Adipose tissue (tissue), 3 donors: ENCODE measurements around the gene EDRF1. TPM values are rescaled to one million over a fixed set of nuclear protein-coding genes. Genes with fewer than 3 reads are reported as not detected.
"Not testable (repeated sequence)": the region's sequence is repeated elsewhere in the genome, so short reads cannot be mapped to it uniquely, and the experiment has no call there.

Experiments
- H3K27ac ChIP-seq: one replicate; pipeline ENCODE4 v1.5.1; 2013; ENCODE audit warnings: low read depth, low read length
- WGBS, 3 donors: extraction: QIAGEN DNeasy Blood & Tissue Kit; methylation state at CpG; one replicate each; pipeline ENCODE4 v1.1.7; 2013; 5-methylcytosine and 5-hydroxymethylcytosine counted together
- polyA plus RNA-seq, 3 donors: library from polyadenylated mRNA; stranded (reverse); fragments of 200-250 nt; gene quantifications; one replicate each; pipeline ENCODE4 v1.2.3, GENCODE V29; 2013
- donor health status: healthy with polysubstance abuse.
- donor health status: Bipolar disorder and iron deficiency.
- donor health status: healthy.

EDRF1 gene
- 10 to 100 TPM in 1 of 3 donors, 1 to 10 TPM in 2; 8.5 to 14.4 (median 8.8) TPM for polyA plus RNA-seq

- peak within 1 kb of the TSS; percentile 56 for H3K27ac ChIP-seq
- WGBS, 3 donors = 0 to 1% (median 1%) methylated on average over 71 to 72 of the region's 72 CpGs
These were observed at the start of gene EDRF1 for GRCh38 chr10:125719173-125720001. Gene EDRF1 (plus strand): TSS chr10:125719709. CDS start chr10:125719808, 99 bp downstream.

- H3K27ac ChIP-seq = no peak overlapping the region
- 78 to 85% (median 81%) methylated on average over 1 of the region's 1 CpG for WGBS, 3 donors
These were observed 46.6 kb upstream of the EDRF1 start for GRCh38 chr10:125672884-125673283.

- WGBS, 3 donors = 61 to 69% (median 67%) methylated on average over 11 of the region's 11 CpGs
- H3K27ac ChIP-seq = no peak overlapping the region
These were observed 40.1 kb upstream of the EDRF1 start for GRCh38 chr10:125679436-125679835.

GRCh38 chr10:125683063-125683462, 36.4 kb upstream of the EDRF1 start, which contains the start of gene TEX36:
Gene TEX36 (minus strand): TSS chr10:125683163. CDS start chr10:125682989, 174 bp downstream.
- H3K27ac ChIP-seq = no peak within 1 kb of the TSS
- WGBS, 3 donors = 75 to 84% (median 76%) methylated on average over 3 of the region's 3 CpGs

- 39 to 69% (median 67%) methylated on average over 7 of the region's 7 CpGs for WGBS, 3 donors
- no peak overlapping the region for H3K27ac ChIP-seq
These were observed 35.7 kb upstream of the EDRF1 start for GRCh38 chr10:125683821-125684220.

- 41 to 83% (median 42%) methylated on average over 5 of the region's 5 CpGs for WGBS, 3 donors
- H3K27ac ChIP-seq = no peak overlapping the region
These were observed 34.9 kb upstream of the EDRF1 start for GRCh38 chr10:125684581-125684980.

- H3K27ac ChIP-seq = no peak overlapping the region
- 67 to 76% (median 76%) methylated on average over 3 of the region's 3 CpGs for WGBS, 3 donors
These were observed 31.9 kb upstream of the EDRF1 start for GRCh38 chr10:125687507-125688185.

- H3K27ac ChIP-seq = no peak overlapping the region
- 45 to 79% (median 65%) methylated on average over 8 of the region's 8 CpGs for WGBS, 3 donors
These were observed 29.4 kb upstream of the EDRF1 start for GRCh38 chr10:125689955-125690569.

GRCh38 chr10:125691160-125691981, 28.1 kb upstream of the EDRF1 start:
- no peak overlapping the region for H3K27ac ChIP-seq

GRCh38 chr10:125692196-125692595, 27.3 kb upstream of the EDRF1 start:
- 55 to 70% (median 58%) methylated on average over 3 of the region's 3 CpGs for WGBS, 3 donors
- no peak overlapping the region for H3K27ac ChIP-seq

More at GRCh38 chr10:125691160-125691981, 28.1 kb upstream of the EDRF1 start:
- WGBS, 3 donors = 54 to 88% (median 88%) methylated on average over 19 of the region's 19 CpGs

- no peak overlapping the region for H3K27ac ChIP-seq
- WGBS, 3 donors = 79 to 88% (median 83%) methylated on average over 12 of the region's 12 CpGs
These were observed 26.6 kb upstream of the EDRF1 start for GRCh38 chr10:125692601-125693523.

GRCh38 chr10:125693524-125693847, 26.0 kb upstream of the EDRF1 start:
- 65 to 85% (median 74%) methylated on average over 2 of the region's 2 CpGs for WGBS, 3 donors
- no peak overlapping the region for H3K27ac ChIP-seq

GRCh38 chr10:125694883-125695282, 24.6 kb upstream of the EDRF1 start:
- no peak overlapping the region for H3K27ac ChIP-seq
- 22 to 79% (median 32%) methylated on average over 1 of the region's 1 CpG for WGBS, 3 donors

GRCh38 chr10:125696884-125697283, 22.6 kb upstream of the EDRF1 start:
- not testable (repeated sequence) for H3K27ac ChIP-seq
- WGBS, 3 donors = 61 to 93% (median 91%) methylated on average over 6 of the region's 6 CpGs

- no peak overlapping the region for H3K27ac ChIP-seq
- WGBS, 3 donors = 55 to 90% (median 87%) methylated on average over 9 of the region's 9 CpGs
These were observed 21.0 kb upstream of the EDRF1 start for GRCh38 chr10:125698481-125698998.

- H3K27ac ChIP-seq = no peak overlapping the region
- 83 to 96% (median 86%) methylated on average over 6 of the region's 6 CpGs for WGBS, 3 donors
These were observed 19.9 kb upstream of the EDRF1 start for GRCh38 chr10:125699562-125700143.
